Measurements from ENCODE around the gene BMP5.

BMP5 gene

GRCh38 chr6:55705451-55706440 is 169.6 kb downstream of the BMP5 start:
- DNase-seq, result no peak

- no peak for DNase-seq
These were observed 171.0 kb downstream of the BMP5 start for GRCh38 chr6:55704421-55704820.

Measured in CD4-positive, alpha-beta T cell treated with Interferon gamma for 1 hour (primary cell).